ENCODE data around the gene FCMR.

FCMR gene

GRCh38 chr1:206863266-206863665, 58.5 kb downstream of the FCMR start:
- no peak for DNase-seq
- Histone ChIP-seq H3K4me1 (no peaks in the 10 kb centered on the region), H3K4me3 (no peak overlapping the region), H3K36me3 (no peaks in the 10 kb centered on the region), H3K27ac (no peak overlapping the region), H3K9me3 (no peaks in the 10 kb centered on the region), H3K27me3 (peaks cover 0 to 5% of the 10 kb centered on the region in 2 donors)
- intact Hi-C loops (cut with DNase I; ENCODE audit: low total_unique reads), result no loop called here
- TF ChIP-seq, protein P1, sequence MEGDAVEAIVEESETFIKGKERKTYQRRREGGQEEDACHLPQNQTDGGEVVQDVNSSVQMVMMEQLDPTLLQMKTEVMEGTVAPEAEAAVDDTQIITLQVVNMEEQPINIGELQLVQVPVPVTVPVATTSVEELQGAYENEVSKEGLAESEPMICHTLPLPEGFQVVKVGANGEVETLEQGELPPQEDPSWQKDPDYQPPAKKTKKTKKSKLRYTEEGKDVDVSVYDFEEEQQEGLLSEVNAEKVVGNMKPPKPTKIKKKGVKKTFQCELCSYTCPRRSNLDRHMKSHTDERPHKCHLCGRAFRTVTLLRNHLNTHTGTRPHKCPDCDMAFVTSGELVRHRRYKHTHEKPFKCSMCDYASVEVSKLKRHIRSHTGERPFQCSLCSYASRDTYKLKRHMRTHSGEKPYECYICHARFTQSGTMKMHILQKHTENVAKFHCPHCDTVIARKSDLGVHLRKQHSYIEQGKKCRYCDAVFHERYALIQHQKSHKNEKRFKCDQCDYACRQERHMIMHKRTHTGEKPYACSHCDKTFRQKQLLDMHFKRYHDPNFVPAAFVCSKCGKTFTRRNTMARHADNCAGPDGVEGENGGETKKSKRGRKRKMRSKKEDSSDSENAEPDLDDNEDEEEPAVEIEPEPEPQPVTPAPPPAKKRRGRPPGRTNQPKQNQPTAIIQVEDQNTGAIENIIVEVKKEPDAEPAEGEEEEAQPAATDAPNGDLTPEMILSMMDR (IDR thresholded peaks at IDR 0.05), result no peak

GRCh38 chr1:206860165-206860564, 61.6 kb downstream of the FCMR start:
- H3K9me3 ChIP-seq, result no peaks in the 10 kb centered on the region
- H3K4me1 ChIP-seq, result no peaks in the 10 kb centered on the region
- TF ChIP-seq, protein P1 (IDR thresholded peaks at IDR 0.05), result no peak
- no peak overlapping the region for H3K4me3 ChIP-seq
- H3K27me3 ChIP-seq, result peaks cover 0 to 5% of the 10 kb centered on the region in 2 donors
- H3K27ac ChIP-seq, result no peak overlapping the region
- intact Hi-C loops (cut with DNase I; ENCODE audit: low total_unique reads), result no loop called here
- no peak for DNase-seq
- no peaks in the 10 kb centered on the region for H3K36me3 ChIP-seq

GRCh38 chr1:206859082-206859521, 62.6 kb downstream of the FCMR start:
- no peaks in the 10 kb centered on the region for H3K4me1 ChIP-seq
- intact Hi-C loops (cut with DNase I; ENCODE audit: low total_unique reads), result no loop called here
- TF ChIP-seq, protein P1 (IDR thresholded peaks at IDR 0.05), result no peak
- DNase-seq, result no peak
- no peaks in the 10 kb centered on the region for H3K9me3 ChIP-seq
- peaks cover 0 to 5% of the 10 kb centered on the region in 2 donors for H3K27me3 ChIP-seq
- H3K36me3 ChIP-seq, result no peaks in the 10 kb centered on the region
- H3K4me3 ChIP-seq, result no peak overlapping the region
- no peak overlapping the region for H3K27ac ChIP-seq

- H3K4me1 ChIP-seq, result no peaks in the 10 kb centered on the region
- intact Hi-C loops (cut with DNase I; ENCODE audit: low total_unique reads), result no loop called here
- DNase-seq, result no peak
- H3K27me3 ChIP-seq, result peaks cover 0 to 5% of the 10 kb centered on the region in 2 donors
- no peaks in the 10 kb centered on the region for H3K36me3 ChIP-seq
- H3K9me3 ChIP-seq, result peaks cover 0 to 4% (median 3%) of the 10 kb centered on the region in 3 donors
- TF ChIP-seq, protein P1 (IDR thresholded peaks at IDR 0.05), result no peak
- no peak overlapping the region for H3K27ac ChIP-seq
- H3K4me3 ChIP-seq, result no peak overlapping the region
Measured at GRCh38 chr1:206856674-206857464, 64.9 kb downstream of the FCMR start.

GRCh38 chr1:206855859-206856258, 65.9 kb downstream of the FCMR start:
- intact Hi-C loops (cut with DNase I; ENCODE audit: low total_unique reads), result no loop called here

More at GRCh38 chr1:206855859-206856258, 65.9 kb downstream of the FCMR start:
- TF ChIP-seq, protein P1 (IDR thresholded peaks at IDR 0.05), result no peak
- no peak overlapping the region for H3K27ac ChIP-seq
- no peak overlapping the region for H3K4me3 ChIP-seq
- no peaks in the 10 kb centered on the region for H3K27me3 ChIP-seq
- H3K36me3 ChIP-seq, result no peaks in the 10 kb centered on the region
- no peak for DNase-seq
- no peaks in the 10 kb centered on the region for H3K4me1 ChIP-seq
- peaks cover 0 to 4% (median 3%) of the 10 kb centered on the region in 3 donors for H3K9me3 ChIP-seq

All from tibial artery (tissue), 4 donors.